Stimulated activated CD4-positive, alpha-beta T cell treated with anti-CD3 and anti-CD28 coated beads, Interleukin-2, amount 100 ng/mL, for 4 hours (primary cell): ENCODE measurements around the gene TK2.
"Not testable (repeated sequence)": the region's sequence is repeated elsewhere in the genome, so short reads cannot be mapped to it uniquely, and the experiment has no call there.

Experiments used
- DNase-seq: peaks from one replicate; pipeline ENCODE4 v3.0.0-alpha.2; 2020; ENCODE audit warnings: low read depth

The TK2 gene

DNA sequence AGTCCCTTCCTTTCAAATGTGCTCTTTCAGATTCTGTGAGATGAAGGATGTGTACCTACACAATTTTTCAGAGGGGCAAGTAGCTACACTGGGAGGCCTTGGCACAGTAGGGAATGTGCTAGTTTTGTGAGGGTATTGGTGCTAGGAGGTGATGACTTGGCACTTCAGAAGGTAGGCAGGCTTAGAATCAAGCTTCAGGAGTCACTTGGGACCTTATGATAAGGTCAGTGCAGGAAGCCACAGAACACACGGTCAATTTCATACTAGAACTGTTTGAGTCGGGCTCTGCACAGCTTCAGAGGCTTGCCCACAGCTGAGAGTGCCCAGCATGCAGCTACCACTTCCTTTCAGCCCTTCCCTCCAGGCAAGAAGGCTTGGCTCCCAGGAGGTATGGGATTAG, 22.4 kb upstream of the TK2 start:
- DNase-seq: no peak

DNA sequence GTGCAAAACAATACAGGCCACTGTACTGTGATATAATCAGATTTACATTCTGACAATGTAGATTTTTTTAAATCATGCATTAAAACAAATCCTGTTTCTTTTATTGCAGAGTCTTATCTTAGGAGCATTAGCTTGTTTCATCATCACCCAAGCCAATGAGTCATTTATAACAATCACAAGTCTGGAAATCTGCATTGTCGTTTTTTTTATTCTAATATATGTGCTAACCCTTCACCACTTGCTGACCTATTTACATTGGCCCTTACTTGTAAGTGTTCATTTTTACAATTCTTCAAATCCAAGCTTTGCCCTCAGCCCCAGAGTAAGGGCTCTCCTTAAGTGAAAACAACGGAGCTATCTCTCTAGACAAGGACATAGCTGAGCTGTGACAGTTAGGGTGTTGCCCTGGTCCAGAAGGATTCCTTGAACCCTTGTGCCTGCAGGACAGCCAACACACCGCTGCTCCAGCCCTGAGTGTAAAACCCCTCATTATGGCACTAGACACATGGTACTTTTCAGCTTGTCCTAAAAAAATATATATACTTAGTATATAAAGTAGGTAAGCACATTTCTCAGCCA, 20.0 kb upstream of the TK2 start:
- DNase-seq: no peak

DNA sequence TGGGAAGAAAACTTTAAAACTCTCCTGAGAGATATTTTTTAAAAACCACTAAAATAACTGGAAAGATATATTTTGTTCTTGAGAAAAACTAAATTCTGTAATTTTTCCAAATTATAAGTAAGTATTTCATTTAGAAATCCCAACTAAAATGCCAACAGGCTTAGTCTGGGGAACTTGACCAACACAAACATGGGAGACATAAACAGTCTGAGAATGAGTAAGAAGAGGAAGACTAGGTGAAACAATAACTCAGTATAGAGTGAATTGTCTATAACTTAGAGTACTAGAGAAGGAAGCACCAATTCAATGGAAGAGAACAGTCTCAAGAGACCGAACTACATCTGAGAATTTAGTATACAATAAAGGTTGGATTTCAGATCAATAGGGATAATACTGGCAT, 19.2 kb upstream of the TK2 start:
- DNase-seq: no peak

DNA sequence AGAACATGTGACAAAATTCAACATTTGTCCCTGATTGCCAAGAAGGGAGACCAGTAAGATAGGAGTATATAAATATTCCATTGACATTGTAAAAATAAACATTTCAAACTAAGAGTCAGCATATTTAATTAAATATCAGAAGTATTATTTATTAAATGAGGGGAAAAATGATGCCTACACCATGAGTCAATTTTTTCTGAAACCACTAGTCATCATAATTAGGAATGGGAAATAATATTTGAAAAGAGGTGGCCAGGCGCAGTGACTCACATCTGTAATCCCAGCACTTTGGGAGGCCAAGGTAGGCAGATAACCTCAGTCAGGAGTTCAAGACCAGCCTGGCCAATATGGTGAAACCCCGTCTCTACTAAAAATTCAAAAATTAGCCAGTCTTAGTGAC, 18.4 kb upstream of the TK2 start:
- DNase-seq: no peak

DNA sequence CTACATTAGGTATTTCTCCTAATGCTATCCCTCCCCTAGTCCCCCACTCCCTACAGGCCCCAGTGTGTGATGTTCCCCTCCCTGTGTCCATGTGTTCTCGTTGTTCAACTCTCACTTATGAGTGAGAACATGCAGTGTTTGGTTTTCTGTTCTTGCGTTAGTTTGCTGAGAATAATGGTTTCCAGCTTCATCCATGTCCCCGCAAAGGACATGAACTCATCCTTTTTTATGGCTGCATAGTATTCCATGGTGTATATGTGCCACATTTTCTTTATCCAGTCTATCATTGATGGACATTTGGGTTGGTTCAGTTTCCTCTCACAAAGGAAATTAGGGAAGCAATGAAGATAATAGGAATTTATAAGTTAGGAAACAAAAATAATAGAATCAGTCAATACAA, 17.3 kb upstream of the TK2 start:
- not testable (repeated sequence) for DNase-seq

DNA sequence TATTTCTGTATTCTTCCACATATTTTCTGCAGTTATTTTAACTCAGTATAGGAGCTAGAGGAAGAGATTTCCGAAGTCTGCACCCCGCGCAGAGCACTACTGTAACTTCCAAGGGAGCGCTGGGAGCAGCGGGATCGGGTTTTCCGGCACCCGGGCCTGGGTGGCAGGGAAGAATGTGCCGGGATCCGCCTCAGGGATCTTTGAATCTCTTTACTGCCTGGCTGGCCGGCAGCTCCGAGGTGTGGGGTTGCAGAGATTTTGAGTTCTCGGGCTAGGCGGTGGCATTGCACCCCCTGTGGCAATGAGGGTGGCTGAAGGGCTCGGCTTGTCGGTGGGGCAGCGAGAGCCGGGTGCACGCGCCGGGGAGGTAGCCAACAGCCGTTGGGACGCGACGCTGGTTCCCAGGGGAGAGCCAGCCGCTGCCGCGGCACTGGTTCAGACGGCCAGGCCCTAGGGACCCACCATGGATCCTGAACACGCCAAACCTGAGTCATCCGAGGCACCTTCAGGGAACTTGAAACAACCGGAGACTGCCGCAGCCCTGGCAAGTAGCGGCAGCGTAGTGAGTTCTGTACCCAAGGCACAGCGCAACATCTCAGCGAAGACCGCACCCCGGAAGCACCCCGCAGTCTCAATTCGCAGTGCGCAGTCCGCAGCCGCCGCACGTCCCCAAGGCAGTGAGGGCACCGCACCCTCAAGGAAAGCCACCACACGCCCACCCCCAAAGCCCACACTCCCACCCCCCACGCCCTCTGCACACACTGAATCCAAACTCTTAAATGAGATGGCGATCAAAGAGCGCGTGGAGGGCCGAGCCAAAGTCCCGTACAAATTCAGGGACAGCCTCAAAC, 16.4 kb upstream of the TK2 start, which contains the start of gene CMTM1:
TSS of gene CMTM1 (plus strand) at position 389 of the 851 bp plus-strand sequence. CDS start at position 464, 75 bp downstream.
- no peak for DNase-seq

DNA sequence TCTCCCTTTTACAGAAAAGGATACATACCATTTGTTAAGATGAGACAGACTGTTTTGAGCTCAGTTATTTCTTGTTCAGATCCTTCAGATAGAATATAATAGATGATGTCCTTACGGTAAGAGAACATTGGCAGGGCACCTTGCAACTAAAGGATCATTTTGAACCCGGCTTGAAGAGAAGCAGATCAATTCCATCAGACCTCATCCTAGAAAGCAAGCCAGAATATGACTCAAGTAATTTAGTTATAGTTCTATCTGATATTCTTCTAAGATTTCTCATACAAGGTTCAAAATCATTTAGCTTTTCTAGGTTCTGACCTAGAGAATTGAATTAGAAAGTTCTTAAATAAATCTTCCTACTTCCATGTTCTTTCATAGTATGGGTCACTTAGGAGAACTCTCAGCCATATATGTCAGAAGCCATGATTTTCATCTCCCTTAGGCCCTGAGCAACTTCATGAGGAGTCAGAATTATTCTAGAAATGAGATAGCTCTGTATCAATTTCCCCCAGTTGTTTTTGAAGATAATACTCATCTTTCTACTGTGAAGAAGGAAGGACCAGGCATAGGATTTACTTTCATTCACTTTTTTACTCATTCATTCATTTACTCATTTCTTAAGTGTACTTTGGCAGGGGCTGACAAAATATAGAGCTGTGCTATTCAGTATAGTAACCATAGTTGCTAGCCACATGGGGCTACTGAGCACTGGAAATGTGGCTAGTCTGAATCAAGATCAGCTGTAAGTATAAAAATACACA, 13.8 kb upstream of the TK2 start:
- DNase-seq: no peak

DNA sequence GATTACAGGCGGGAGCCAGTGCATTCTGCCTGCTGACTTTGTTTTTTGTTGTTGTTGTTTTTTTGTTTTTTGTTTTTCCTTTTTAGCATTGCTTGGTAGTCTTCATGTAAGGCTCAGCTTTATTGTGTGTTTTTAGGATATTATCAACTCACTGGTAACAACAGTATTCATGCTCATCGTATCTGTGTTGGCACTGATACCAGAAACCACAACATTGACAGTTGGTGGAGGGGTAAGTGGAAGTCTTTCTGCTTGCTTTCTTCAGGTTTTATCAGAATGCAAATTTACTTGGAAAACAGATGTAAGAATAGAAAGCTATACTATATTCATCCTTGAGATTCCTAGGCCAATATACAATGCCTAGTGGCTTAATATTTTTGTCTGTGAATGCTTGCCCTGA, 13.1 kb upstream of the TK2 start:
- no peak for DNase-seq

DNA sequence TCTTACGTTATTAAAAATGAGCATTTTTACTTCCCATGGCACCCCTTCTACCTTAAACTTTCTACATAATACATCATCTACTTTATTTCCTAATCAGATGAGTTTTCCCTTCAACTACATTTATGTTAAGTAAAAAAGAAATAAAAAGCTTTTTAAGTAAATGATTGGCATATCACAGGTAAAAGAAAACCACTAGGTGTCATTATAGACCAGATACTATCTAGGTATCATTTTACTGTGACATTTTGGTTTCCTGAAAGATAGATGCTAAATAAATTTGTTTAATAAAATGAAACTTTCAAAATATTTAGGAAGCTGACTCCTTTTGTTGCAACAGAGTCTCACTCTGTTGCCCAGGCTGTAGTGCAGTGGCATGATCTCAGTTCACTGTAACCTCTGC, 12.5 kb upstream of the TK2 start:
- no peak for DNase-seq

DNA sequence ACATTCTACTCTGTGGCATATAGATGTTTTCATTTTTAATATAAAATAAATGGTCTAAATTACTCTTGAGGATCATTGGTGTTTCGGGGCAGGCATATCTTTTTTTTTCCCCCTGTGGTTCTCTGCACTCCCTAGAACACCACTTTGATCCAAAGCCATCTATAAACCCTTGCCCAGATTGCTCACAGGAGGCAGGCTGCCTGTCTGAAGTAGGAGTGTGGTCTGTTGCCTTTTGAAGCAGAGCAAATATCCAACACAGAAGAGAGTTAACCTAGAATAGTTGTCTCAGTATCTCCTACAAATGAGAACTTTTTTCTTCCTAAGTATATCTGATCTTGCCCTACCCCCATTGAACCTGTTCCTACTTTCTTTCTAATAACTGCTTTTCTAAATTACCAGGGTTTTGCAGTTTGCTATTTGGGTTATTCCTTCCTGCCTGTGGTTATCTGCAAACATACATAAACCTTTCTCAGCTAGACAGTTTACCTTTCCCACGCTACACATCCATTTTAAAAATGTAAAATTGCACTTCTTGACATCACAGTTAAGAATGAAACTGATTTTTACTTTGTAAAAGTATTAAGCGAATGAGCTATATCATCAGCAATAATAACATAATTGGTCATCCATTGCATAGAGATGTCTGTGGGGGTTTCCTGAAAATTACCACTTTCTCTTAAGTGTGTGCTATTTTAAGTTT, 11.6 kb upstream of the TK2 start:
- no peak for DNase-seq

DNA sequence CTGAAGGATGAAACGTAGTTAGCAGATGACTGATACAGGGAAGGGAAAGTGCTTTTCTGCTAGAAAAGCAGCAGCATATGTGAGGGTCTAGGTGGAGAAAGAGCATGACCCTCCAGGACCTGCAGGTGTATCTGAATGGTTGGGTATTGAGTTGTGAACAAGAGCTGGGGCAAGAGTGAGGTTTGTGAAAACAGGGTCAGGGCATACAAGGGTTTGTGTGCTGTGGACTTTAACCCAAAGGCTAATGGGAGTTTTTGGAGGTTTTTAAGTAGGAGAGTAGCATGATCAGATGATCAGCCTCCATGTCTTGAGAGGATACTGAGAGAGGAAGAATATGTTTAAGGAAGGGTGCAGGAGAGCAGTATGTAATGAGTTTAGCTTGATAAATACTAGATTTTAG, 10.2 kb upstream of the TK2 start:
- no peak for DNase-seq

DNA sequence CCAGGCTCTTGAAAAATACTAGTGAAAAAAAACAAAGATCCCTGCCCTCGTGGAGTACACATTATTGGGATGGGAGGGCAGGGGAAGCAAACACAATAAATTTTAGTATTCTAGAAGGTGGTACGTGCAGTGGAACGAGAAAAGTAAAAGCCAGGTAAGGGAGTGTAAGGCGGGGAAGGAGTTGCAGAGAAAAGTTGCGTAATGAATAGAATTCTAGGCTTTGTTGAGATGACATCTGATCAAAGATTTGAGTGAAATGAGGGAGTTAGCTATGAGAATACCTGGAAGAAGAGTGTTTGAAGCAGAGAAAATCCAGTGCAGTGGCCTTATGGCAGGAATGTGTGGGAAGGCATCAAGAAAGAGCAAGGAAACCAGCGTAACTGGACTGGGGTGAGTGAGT, 4.6 kb upstream of the TK2 start:
- no peak for DNase-seq

DNA sequence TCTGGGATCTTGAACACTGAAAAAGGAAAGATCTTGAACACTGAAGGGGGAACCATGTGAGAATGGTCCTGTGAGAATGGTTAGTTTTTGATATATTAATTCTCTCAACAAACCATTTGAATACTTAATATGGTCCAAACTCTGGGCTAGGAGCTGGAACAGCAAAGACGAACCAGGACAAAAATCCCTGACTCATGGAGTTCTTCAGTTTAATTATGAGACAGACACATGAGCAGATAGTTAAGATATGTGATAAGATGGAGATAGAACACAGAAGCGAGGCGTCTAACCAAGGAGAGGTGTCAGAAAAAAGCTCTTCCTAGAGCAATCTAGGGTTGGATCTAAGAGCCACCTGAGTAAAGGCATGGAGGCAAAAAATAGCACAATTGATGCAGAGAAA, 4.1 kb upstream of the TK2 start:
- no peak for DNase-seq

DNA sequence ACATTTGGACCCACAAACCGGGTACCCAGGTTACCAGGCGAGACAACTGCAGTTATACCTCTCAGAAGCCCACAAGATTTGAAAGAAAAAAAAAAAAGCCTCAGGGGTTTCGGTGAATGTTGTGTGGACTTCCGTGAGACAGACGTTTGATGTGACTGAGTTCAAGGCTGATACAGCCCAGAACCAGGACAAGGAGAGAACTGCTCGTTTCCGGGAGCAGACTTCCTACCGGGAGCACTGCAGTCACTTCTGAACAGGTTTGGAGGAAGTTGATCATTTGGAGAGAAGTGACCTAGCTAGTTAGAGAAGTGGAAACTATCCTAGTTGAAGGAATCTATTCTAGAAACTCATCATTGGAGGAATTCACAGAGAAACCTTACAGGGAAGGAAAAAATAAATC, 3.3 kb upstream of the TK2 start:
- no peak for DNase-seq

DNA sequence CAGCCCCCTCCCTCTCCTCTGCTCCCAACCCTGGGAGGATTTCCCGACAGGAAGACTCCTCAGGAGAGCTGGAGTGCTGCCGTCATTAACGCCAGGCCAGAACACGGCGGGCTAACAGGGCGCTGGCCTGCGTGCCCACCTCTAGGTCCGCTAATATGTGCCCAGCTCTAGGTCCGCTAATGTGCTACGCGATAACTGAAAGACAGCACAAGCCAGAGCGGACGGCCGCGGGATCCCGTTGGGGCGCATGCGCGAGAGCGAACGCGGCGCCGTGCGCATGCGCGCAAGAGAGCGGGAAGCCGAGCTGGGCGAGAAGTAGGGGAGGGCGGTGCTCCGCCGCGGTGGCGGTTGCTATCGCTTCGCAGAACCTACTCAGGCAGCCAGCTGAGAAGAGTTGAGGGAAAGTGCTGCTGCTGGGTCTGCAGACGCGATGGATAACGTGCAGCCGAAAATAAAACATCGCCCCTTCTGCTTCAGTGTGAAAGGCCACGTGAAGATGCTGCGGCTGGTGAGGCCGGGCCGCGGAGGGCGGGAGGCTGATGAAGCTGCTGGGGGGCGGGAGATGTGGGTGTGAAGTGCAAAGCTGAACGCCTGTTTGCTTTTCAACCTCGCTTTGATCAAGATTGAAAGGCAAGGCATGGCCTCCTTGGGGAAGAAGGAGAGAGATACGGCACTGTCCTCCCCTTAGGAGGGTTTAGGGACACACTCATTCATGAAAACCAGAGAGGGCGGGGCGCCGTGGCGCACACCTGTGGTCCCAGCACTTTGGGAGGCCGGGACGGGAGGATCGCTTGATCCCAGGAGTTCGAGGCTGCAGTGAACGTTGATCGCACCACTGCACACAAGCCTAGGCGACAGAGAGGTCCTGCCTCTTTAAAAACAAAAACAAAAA, 2.6 kb upstream of the TK2 start, which contains the start of gene CKLF:
TSS of gene CKLF (plus strand) at position 291 of the 892 bp plus-strand sequence. CDS start at position 431, 140 bp downstream.
- peak; percentile 85 for DNase-seq

DNA sequence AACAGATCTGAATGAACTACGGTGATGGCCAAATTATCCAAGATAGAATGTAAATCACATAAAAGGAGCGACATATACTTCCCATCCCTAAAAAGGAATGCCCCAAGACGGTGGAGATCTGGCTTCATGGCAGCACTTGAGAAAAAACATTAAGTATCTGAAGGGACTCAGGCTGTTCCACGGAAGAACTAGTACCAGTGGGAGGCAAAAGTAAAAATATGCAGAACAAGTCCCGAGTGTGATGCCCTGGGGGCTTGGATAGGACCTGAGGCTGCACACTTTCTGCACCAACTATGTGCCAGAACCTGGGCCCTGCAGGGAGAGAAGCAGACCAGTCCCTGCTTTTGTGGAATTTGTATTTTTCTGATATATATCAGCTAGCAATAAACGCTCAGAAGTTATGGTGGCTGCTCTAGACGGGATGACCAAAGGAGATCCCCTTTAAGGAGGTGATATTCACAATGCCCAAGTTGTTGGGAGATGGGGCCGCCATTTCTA, 1.9 kb upstream of the TK2 start:
- no peak for DNase-seq

DNA sequence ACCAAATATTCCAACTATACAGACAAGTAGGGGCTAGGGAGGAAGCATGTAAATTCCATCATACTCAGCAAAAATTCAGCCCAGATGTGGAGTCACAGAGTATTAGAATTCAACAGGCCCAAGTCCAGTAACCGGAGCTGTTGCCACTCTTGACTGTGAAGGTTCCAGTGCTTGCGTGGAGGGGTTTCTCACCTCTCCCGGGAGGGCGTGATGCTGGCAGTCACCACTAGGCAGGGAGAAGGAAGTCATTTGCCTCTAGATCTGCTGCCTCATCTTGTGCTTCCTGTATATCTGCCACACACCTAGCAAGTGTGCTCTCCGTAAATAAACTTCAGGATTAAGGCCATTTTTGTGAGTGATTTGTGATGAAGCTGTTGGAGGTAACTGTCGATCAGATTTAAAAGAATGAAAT, 1.4 kb upstream of the TK2 start:
- DNase-seq: peak; percentile 31

DNA sequence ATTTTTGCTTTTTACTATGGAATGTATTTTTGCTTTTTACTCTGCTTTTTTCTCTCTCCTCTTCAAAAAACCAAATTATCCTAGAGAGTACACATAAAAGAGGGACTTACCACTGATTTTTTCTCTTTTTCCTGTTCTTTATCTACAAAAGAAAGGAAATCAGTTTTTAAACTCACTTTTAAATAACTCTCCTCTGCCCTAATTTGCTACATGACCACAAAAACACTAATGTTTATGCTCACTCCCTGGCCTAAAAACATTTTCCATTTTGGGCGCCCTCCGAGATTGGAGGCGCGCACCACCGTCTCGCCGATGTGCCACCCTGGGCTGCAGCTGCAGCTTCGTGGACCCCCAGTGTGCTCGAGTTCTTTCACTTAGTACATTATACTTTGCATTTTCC, 1.1 kb downstream of the TK2 start:
- no peak for DNase-seq

DNA sequence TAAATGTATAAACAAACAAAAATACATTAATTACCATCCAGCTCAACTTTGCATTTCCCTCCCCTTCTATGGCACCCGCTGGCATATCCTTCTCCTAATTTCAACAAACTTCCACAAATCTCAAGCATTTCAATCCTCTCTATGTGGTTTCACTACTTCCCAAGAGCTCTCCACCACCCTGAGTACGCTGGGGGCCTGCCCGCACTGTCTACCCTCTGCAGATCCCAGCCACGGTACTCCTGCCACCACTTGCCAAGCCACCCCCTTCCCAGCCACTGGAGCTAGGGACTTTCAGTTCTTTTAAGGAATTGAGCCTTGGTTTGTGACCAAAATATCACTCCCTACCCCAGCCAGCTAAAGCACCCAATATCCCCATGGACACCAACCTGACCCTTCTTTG, 1.9 kb downstream of the TK2 start:
- DNase-seq: no peak

DNA sequence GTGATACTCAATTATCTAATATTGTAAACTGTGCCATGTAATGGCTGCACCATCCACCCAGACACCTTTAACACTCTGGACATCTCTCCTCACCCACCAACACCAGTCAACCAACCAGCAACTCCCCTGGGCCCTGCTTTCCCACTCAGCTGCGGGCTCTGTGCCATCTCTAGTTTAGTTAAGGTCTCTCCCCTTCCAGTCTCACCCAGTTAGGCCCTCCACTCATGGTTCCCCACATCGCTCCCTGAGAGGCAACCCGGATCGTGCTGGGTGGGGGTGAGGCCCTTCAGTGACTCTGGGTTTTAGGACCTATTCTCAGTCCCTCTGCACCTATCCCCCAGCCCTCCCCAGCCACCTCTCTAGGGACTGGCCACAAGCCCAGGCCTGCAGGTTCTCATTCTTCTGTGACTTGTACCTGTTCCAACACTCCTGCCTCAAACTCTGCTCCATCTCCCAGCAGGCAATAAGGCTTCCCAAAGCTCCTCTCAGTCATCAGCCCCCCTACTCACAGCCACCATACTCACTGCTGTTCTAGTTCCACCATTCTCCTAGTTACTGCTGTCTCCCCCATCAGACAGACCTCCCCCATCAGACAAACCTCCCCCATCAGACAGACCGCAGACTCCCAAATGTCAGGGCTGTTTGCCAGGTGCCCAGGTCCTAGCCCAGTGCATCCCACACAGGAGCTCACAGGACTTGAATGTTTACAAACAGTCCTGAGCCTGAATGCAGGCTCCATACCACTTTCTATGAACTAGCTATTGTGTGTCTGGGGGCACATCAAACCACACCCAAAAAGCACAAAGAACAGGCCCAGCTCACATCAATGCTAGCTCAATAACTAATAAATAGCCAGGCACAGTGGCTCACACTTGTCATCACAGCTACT, 2.6 kb downstream of the TK2 start:
- no peak for DNase-seq
